Measurements from ENCODE around the gene SLC16A13.
A peak's percentile ranks its signal among the peaks of the same experiment; 100 is the strongest.
"Not testable (repeated sequence)": the region's sequence is repeated elsewhere in the genome, so short reads cannot be mapped to it uniquely, and the experiment has no call there.

SLC16A13 gene

DNA sequence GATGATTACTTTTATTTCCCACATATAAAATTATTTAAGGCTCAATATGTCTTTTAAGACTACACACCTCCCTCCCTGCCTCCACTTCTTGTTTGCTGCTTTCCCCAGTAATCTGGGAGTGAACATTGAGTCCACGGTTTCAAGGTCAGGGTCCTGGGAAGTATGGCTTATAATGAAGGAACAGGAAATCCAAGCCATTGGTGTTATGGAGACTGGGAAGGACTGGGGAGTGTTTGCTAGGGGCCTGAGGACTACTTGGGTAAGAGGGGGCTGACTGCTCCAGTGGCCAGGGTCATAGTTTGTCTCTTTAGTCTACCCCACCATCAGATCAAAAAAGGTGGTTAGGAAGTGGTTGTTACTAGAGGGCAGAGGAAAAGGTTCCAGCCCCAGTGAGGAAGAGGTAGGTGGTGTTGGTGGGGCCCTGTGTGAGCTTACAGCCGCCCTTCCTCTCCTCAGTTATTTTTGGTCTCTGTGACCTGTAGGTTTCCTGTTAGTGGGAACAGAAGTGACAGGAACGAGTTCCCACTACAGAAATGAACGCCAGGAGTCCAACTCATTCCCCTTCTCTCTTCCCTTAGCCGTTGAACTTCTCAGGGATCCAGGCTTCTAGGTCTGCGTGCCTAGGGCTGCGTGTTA is 742 bp upstream of the SLC16A13 start:
- peak; percentile 70 for DNase-seq

DNA sequence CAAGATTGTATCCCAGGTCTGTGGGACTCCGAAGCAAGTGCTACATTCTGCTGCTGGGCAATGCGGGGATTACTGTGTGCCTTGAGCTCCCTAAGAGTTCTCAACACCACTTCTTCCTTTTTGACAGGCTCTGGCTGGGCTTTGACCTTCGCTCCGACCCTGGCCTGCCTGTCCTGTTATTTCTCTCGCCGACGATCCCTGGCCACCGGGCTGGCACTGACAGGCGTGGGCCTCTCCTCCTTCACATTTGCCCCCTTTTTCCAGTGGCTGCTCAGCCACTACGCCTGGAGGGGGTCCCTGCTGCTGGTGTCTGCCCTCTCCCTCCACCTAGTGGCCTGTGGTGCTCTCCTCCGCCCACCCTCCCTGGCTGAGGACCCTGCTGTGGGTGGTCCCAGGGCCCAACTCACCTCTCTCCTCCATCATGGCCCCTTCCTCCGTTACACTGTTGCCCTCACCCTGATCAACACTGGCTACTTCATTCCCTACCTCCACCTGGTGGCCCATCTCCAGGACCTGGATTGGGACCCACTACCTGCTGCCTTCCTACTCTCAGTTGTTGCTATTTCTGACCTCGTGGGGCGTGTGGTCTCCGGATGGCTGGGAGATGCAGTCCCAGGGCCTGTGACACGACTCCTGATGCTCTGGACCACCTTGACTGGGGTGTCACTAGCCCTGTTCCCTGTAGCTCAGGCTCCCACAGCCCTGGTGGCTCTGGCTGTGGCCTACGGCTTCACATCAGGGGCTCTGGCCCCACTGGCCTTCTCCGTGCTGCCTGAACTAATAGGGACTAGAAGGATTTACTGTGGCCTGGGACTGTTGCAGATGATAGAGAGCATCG is 2.4 kb downstream of the SLC16A13 start:
- DNase-seq, result no peak

- DNase-seq, result no peak
Observed at GRCh38 chr17:7039832-7040231, 4.0 kb downstream of the SLC16A13 start.

GRCh38 chr17:7041607-7042500 is 6.0 kb downstream of the SLC16A13 start:
- DNase-seq, result no peak

- no peak for DNase-seq
Observed at GRCh38 chr17:7042501-7043181, 6.8 kb downstream of the SLC16A13 start.

GRCh38 chr17:7043182-7043496 is 7.3 kb downstream of the SLC16A13 start:
- no peak for DNase-seq

DNA sequence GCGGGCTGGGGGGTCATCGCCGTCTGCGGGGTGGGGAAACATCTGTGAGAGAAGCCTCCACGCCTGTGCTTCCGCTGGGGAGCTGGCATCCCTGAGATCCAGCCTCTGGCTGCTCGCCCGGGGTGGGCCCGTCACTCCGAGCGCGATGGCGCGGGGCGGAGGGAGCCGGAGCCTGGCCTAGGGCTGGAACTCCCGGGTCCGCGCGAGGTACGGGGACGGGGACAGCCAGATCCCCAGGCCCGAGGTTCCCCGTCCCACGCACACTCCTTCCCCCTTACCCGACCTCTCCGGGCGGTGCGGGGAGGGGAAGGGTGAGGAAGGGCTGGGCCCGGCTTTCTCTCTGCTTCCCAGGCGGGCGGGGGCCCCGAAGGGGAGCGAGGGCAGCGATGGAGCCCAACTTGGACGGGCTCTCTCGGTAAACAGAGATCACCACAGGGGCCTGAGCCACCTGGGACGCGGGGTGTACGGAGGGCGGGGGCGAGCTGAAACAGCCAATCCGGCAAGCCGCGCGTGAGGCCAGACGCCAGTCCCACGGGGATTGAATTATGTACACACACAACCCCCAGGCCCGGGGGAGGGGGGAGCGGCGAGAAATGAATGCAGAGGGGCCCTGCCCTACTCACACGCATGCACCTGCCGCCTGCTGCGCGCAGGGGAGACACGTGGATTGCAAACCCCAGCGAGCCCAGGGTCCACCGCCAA is 7.8 kb downstream of the SLC16A13 start, which contains the start of gene SLC16A11:
Gene SLC16A11 (minus strand): TSS at position 596 of the 702 bp plus-strand sequence. CDS start 579 bp downstream, at position 17.
- DNase-seq, result no peak

DNA sequence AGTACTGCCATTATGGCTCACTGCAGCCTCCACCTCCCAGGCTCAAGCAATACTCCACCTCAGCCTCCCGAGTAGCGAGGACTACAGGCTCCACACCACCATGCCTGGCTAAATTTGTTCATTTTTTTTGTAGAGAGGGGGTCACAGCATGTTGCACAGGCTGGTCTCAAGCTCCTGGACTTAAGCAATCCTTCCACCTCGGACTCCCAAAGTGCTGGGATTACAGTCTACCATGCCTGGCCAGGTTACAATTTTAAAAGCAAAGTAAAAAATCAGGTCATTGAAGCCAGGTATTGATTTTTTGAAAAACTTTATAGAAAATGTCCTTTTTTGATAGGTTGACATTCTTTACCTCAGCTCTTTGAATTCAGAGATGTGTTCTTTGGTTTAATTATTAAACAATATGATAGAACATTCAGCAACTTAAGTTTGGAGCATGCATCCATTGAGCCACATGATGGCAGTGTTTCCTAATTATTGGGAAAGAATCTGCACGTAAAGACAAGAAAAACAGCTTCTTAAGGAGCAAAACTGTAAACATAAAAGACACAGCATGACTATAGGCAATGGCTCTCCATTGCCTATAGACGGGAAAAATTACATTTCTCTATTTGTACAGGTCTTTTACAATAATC is 9.8 kb downstream of the SLC16A13 start:
- peak; percentile 71 for DNase-seq

GRCh38 chr17:7046127-7046724 is 10.4 kb downstream of the SLC16A13 start:
- peak; percentile 32 for DNase-seq

GRCh38 chr17:7046725-7047397 is 11.0 kb downstream of the SLC16A13 start:
- DNase-seq, result peak; percentile 87

DNA sequence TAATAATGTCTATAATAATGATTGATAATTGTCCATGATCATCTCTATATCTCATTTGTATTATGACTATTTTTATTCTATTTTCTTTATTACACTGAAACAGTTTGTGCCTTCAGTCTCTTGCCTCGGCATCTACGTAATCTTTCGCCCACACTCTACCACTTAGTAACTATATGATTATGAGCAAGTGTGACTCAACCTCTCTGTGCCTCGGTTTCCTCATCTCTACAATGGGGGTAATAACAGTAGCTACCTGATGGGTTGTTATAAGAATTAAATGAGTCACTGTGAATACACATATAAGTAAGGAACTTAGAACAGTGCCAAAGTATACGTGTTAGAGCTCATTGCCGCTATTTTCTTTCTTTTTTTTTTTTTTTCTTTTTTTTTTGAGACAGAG is 11.8 kb downstream of the SLC16A13 start:
- peak; percentile 86 for DNase-seq

- DNase-seq, result no peak
Observed at GRCh38 chr17:7048968-7049367, 13.2 kb downstream of the SLC16A13 start.

GRCh38 chr17:7050583-7050982 is 14.8 kb downstream of the SLC16A13 start:
- DNase-seq, result not testable (repeated sequence)

DNA sequence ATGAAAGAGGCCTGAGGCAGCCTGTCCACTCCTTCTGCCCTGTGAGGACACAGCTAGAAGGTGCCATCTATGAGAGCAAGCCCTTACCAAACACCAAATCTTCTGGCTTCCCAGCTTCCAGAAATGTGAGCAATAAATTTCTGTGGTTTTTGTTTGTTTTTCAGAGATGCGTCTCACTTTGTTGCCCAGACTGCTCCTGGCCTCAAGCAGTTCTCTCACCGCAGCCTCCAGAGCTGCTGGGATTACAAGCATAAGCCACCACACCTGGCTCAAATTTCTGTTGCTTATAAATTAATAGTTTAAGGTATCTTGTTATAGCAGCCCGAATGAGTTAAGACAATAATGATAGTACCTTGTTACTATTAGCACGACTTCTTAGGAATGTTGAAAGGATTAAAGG is 20.6 kb downstream of the SLC16A13 start:
- DNase-seq, result no peak

- DNase-seq, result no peak
Observed at GRCh38 chr17:7058831-7059447, 23.1 kb downstream of the SLC16A13 start.

DNA sequence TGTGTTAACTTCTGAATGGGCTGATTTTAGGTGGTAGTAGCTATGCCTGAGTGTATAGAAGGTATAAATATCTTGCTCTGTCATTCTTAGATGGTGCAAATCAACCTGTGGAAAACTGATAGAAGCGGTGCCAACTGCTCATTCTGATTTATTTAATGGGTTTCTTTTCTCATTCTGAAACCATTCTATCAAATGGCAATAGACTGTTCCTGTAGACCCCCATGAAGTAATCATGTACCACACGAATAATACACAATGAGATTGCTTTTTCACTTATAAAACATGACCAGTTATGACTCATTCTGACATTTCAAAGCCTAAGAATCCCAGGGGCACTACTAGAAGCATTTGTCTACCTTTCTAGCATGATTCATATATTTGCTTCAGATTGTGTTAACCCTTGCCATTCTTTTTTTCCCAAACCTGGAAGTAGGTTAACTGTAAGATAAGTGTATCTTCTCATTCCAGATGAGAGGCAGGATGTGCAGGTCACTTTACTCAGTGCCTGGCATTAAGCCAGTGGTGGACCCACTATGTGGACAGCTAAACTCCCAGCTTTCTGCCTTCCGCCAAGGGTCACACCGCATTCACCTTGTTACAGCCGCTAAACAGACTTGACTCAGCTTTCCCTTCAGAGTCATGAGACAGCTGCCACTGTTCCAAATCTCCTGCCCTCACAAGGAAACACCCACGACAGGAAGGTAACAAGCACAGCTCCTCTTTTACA is 24.5 kb downstream of the SLC16A13 start:
- DNase-seq, result peak; percentile 54

- no peak for DNase-seq
Observed at GRCh38 chr17:7063518-7064094, 27.8 kb downstream of the SLC16A13 start.

DNA sequence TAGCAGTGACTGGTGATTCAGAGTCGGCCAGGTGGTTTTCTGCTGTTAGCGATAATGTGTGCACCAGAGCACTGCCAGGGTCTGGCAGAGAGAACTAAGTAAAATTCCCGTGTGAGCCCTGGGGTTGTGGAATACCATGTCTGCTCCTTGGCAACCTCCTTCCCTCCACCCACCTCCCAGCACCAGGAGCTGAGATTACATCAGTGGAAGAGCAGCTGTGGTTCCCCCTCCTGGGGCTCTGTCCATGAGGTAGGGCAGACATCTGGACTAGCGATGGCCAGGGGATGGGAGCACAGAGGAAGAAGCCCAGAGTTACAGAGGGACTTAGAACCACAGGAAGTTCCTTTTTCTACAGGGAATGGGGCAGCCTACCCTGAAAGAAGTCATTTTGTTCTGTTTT is 28.4 kb downstream of the SLC16A13 start:
- DNase-seq, result no peak

DNA sequence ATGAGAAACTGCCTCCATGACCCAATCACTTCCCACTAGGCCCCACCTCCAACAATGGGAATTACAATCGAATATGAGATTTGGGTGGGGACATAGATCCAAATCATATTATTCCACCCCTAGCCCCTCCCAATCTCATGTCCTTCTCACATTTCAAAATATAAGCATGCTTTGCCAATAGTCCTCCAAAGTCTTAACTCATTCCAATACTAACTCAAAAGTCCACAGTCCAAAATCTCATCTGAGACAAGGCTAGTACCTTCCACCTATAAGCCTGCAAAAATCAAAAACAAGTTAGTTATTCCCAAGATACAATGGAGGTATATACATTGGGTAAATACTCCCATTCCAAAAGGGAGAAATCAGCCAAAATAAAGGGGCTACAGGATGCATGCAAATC is 31.4 kb downstream of the SLC16A13 start:
- no peak for DNase-seq

Data from activated CD4-positive, alpha-beta T cell treated with anti-CD3 and anti-CD28 coated beads, Interleukin-2, amount 50 U/mL, for 16 hours (primary cell).